Measurements from ENCODE around the gene SARDH. TPM values are rescaled to one million over a fixed set of nuclear protein-coding genes. Genes with fewer than 3 reads are reported as not detected.

Gene SARDH
- total RNA-seq, 4 donors from 2014 or later: 0.39 to 2.9 (median 0.59) TPM

GRCh38 chr9:133731876-133732638 lies 6.1 kb downstream of the SARDH start:
- Histone ChIP-seq H3K27ac (no peak overlapping the region), H3K4me1 (no peaks in the 10 kb centered on the region), H3K27me3 (peaks cover 0 to 9% (median 4%) of the 10 kb centered on the region in 3 donors), H3K4me3 (no peak overlapping the region), H3K9me3 (no peaks in the 10 kb centered on the region), H3K36me3 (no peaks in the 10 kb centered on the region)
- in situ Hi-C loops (cut with MboI; ENCODE audit: low sequenced_read_pairs in 4 of 4) (loop anchor here in 2 of 4 donors (25.0 kb wide), 1 partner anchor 195 kb away; the partner anchor contains the start of gene ADAMTSL2 (in 2 of the 2)), intact Hi-C loops (cut with DNase I; ENCODE audit: low total_unique reads) (no loop called here)
- no peak for TF ChIP-seq CTCF (IDR thresholded peaks at IDR 0.05 in 4 of 5, conservative IDR thresholded peaks at IDR 0.05 in 1 of 5)
- TF ChIP-seq POLR2A (IDR thresholded peaks at IDR 0.05): no peak
- DNase-seq (peak in 1 of 2 donors; percentile 43), ATAC-seq (peak; percentile 67 to 69)

GRCh38 chr9:133730994-133731715 lies 7.0 kb downstream of the SARDH start:
- in situ Hi-C loops (cut with MboI; ENCODE audit: low sequenced_read_pairs in 4 of 4): loop anchor here in 2 of 4 donors (25.0 kb wide), 1 partner anchor 194 kb away; the partner anchor contains the start of gene ADAMTSL2 (in 2 of the 2)
- ATAC-seq: no peak
- H3K36me3 ChIP-seq: no peaks in the 10 kb centered on the region

GRCh38 chr9:133729617-133730281 lies 8.4 kb downstream of the SARDH start:
- Histone ChIP-seq H3K27ac (no peak overlapping the region), H3K9me3 (no peaks in the 10 kb centered on the region), H3K36me3 (no peaks in the 10 kb centered on the region), H3K27me3 (peaks cover 0 to 9% (median 4%) of the 10 kb centered on the region in 3 donors), H3K4me1 (no peaks in the 10 kb centered on the region), H3K4me3 (no peak overlapping the region)
- ATAC-seq (no peak), DNase-seq (no peak)
- no peak for TF ChIP-seq POLR2A (IDR thresholded peaks at IDR 0.05)
- no peak for TF ChIP-seq CTCF (IDR thresholded peaks at IDR 0.05 in 4 of 5, conservative IDR thresholded peaks at IDR 0.05 in 1 of 5)
- intact Hi-C loops (cut with DNase I; ENCODE audit: low total_unique reads): no loop called here
- in situ Hi-C loops (cut with MboI; ENCODE audit: low sequenced_read_pairs in 4 of 4): loop anchor here in 2 of 4 donors (25.0 kb wide), 1 partner anchor 192 kb away; the partner anchor contains the start of gene ADAMTSL2 (in 2 of the 2)

More at GRCh38 chr9:133730994-133731715, 7.0 kb downstream of the SARDH start:
- Histone ChIP-seq H3K4me1 (no peaks in the 10 kb centered on the region), H3K4me3 (no peak overlapping the region), H3K27ac (no peak overlapping the region), H3K9me3 (no peaks in the 10 kb centered on the region), H3K27me3 (peaks cover 0 to 9% (median 4%) of the 10 kb centered on the region in 3 donors)
- intact Hi-C loops (cut with DNase I; ENCODE audit: low total_unique reads): no loop called here
- no peak for TF ChIP-seq CTCF (IDR thresholded peaks at IDR 0.05 in 4 of 5, conservative IDR thresholded peaks at IDR 0.05 in 1 of 5)
- TF ChIP-seq POLR2A (IDR thresholded peaks at IDR 0.05): no peak
- no peak for DNase-seq

- no peaks in the 10 kb centered on the region for H3K36me3 ChIP-seq
- ATAC-seq (no peak), DNase-seq (no peak)
- peaks cover 0 to 9% (median 4%) of the 10 kb centered on the region in 3 donors for H3K27me3 ChIP-seq
- H3K4me1 ChIP-seq: no peaks in the 10 kb centered on the region
- intact Hi-C loops (cut with DNase I; ENCODE audit: low total_unique reads) (no loop called here), in situ Hi-C loops (cut with MboI; ENCODE audit: low sequenced_read_pairs in 4 of 4) (loop anchor here in 2 of 4 donors (25.0 kb wide), 1 partner anchor 192 kb away; the partner anchor contains the start of gene ADAMTSL2 (in 2 of the 2))
- no peak overlapping the region for H3K27ac ChIP-seq
- no peak overlapping the region for H3K4me3 ChIP-seq
- TF ChIP-seq CTCF (IDR thresholded peaks at IDR 0.05 in 4 of 5, conservative IDR thresholded peaks at IDR 0.05 in 1 of 5) (no peak), POLR2A (IDR thresholded peaks at IDR 0.05) (no peak)
- H3K9me3 ChIP-seq: no peaks in the 10 kb centered on the region
Measured at GRCh38 chr9:133728856-133729616, 9.1 kb downstream of the SARDH start.
